ENCODE results near the gene CTDSPL.
"Not testable (repeated sequence)": the region's sequence is repeated elsewhere in the genome, so short reads cannot be mapped to it uniquely, and the experiment has no call there.

The CTDSPL gene

DNA sequence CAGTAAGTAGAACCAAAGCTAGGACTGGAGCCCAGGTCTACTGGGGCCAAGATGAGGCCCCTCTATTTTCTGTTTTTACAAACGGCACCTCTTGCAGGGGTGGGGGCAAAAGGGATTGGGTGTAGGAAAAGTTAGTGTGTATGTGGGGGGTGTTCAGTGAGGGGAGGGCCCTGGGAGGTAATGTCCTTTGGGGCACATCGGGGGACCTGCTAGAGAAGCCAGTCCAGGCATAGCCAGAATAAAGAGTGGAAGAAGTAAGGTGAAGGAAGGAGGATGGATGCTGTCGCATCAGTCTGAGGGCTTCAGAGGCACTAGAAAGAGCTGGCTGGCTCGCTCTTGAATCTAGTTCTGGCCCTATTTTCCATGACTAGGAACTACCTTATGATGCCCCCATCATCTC lies 165.2 kb downstream of the CTDSPL start:
- no peak for FAIRE-seq

DNA sequence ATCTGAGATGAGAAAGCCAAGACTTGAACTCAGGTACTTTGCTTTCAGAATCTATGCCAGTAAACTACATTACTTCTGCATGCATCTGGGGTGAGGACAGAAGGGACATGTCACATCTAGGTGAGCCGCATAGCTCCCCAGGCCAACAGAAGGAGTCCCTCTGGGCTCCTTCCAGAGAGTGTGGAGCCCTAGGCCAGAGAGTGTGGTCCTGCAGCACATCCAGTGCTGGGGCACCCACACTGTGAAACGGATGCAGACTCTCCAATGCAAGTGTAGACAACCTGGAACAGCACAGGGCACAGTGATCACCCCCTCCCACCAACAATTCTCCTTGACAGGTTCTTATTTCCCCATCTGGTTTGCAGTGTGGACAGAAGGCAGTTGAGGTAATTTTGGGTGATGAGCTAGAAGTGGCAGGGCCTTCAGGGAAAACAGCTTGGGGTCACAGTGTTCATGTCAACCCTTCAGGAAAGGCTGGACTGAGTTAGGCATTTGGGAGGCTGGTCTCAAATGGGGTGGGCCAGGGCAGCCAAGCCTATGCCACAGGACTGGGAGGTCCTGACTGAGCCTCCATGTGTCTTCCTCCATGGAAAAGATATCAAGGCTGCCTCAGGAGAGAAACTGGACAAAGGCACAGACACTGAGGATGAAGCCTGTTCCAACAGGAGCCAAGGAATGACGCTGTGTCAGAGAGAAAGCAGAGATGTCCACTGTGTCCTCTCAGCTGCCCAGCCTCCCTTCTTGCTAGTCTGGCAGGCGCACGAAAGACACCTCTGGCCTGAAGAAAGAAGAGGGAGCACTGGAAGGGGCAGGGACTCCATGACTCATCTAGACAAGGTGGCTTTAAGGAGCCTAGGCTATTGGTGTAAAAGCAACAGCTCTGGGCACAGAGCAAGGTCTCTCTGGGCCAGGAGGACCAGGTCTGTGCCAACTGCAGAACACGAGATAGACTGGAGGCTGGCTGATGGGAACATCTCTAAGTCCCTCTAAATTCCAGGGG lies 166.1 kb downstream of the CTDSPL start:
- FAIRE-seq = no peak

DNA sequence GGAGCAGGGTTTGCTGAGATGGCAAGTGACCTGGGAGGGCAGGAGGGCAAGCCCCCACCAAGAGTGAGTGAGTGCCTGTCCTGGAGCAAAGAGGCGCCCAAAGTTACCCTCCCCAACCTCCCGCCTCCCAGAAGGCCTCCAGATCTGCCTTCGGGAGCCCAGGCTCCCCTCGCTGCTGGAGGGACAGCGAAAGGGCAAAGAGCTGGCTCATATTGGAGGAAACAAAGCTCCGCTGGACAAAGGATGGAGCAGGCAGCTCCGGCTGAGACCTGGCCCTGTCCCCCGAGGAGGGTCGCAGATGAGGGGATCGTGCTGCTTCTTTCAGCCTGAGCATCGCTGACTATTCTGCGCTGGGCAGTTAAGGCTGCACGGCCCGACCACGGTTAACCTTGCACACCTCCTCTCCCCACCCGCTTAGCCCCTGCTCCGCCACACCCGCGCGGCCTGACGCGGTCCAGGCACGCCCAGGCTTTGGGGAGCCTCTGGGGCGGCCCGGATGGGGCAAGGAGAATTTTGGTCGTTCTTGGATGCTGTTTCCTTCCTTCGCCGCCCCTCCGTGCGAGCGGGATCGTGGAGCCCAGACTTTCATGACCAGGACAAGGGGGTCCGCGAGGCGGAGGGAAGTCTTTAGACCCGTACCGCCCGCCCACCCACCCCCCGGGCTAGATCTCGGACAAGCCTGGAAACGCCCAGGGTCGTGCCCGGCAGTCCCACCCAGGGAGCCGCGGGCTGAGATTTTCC lies 167.1 kb downstream of the CTDSPL start:
- FAIRE-seq = no peak

DNA sequence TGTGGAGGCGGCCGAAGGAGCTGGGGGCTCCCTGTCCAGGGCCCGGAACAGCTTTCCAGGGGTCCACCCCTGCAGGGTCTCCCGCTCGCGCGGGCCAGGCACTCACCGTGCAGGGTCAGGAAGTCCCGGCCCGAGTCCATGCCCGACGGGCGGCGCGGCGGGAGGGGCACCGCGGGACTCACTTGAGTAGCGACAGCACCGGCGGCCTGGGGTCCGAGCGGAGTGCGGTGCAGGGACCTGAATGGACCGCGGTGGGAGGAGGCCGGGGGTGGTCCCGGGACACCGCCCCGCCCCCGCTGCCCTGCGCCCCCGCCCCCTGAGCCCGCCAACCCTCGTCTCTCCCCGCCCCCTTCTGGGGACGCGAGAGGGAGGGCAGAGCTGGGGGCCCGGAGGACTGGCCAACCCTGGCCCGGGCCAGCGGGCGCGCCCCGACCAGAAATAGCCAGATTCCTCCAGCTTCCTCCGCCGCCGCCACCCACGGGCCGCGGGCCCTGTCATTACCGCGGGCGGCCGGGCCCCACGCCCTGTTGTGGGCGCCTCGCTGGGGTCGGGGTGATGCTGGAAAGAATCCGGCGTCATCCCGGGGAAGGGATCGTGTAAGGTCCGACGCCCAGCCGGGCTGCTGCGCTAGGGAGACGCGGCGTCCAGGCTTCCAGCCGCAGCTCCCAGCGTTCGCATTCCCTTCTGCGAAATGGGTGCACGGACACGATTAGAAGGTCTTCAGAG lies 167.9 kb downstream of the CTDSPL start, which contains the start of gene PLCD1:
Gene PLCD1 (minus strand): TSS at position 243 of the 726 bp plus-strand sequence. CDS start 103 bp downstream, at position 140.
- no peak for FAIRE-seq

DNA sequence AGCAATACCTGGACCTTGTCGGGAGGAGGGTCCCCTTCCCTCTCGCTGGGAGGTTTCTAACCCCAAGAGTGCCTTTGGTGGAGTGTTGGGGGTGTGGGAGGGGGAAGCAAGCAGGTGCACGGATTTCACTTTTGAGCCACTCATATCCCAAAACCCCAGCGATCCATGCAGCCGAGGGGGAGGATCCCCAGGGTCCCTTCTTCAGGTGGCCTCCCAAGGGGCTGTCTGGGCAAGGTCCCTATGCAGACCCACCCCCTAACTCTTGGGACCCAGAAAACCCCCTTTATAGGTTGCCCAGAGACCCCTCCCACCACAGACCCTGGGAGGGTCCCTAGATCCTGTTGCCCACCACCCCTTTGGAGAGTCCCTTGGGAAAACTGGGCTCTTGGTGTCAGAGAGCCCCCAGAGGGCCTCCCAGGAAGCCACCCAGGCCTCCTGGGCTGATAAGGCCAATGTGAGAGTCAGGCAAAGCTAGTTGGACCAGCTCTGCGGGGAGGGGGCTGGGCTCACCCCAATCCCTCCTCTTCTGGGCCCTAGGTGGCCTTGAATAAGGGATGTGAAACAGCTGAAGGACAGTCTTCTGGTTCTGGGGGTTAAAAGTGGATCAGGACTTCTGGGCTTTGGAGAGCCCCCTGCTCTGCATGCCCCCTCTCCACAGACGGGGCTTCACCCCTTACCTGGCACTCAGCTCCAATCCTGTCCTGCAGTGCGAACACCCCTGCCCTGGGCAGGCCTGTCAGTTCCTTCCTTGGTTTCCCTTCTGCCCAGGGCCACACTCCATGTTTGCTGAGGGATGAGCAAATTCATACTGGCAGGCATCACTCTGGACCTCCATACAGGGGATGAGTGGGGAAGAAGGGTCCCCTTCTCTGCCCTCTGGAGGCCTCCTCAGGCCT lies 168.7 kb downstream of the CTDSPL start:
- FAIRE-seq = no peak

DNA sequence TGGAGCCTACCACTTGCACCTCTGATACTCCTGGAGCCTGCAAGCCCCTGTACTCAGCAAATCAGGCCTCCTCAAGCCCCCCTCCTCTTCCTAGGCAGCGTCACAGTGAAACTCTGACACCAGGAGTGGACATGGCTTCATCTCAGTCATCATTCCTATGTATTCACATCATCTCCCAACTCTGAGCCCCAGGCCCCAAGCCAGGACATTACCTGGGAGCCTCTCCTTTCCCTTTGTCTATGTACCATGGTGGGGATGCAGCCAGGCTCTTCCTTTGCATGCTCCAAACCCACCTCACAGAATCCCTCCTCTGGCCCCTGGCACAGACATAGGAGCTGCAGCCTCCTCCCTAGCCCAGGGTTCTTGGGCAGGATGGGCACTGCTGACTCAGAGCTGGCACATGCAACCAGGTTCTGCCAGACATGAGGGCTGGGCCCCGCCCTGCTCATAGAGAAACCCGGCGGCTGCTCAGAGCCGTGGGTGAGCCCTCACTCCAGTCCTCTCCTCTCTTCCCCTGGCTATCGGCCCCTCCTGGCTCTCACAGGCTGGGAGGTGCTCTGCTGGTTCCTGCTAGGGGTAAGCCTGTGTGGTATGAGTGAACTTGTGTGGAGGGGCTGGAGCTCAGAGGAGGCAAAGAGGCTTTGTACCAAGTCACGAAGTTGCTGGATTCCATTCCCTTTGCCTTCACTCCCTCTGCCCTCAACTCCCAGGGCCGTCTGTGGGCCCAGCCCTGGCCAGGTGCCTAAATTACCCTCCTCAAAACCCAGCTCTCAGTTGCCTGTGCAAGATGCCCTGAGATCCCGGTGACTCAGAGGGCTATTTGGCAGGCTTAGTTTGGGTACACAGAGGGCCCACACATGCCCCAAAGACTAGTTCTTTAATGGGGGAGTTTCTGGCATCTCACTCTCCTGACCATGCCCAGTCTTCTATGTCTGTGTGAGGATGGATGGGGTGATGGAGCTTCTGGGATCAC lies 169.6 kb downstream of the CTDSPL start:
- no peak for FAIRE-seq

DNA sequence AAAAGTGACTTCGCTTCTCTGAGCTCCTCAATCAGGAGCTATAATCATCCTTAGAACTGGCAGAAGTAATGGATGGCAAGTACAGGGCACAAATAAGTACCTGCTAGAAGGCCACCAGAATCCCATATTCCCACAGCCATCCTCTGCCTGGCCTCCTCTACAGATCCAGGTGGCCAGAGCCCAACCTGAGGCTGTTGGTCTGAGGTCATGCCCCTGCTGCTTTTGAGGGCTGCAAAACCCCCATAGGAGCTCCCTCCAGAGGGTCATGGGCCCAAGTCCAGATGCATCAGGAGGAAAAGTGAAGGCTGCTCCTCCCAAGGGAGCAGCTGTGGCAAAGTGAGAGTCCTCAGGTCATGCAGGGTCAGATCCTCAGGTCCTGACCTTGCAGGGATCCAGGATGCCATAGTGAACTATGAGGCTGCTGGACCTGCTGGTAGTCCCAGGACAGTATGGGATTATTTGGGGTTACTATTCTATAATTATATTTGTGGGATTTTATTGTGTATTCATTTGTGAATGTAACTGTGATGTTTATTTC lies 170.7 kb downstream of the CTDSPL start:
- FAIRE-seq = no peak

DNA sequence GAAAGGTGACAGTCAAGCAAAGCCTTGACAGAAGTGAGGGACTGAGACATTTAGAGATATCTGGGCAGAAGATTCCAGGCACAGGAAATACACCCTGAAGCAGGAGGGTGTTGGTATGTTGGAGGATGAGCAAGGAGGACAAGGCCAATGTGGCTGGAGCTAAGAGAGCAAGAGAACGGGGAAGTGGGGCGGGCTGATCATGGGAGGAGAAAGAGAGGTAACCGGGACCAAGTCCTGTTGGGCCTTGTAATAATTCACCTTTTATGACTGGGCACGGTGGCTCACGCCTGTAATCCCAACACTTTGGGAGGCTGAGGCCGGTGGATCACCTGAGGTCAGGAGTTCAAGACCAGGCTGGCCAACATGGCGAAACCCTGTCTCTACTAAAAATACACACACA lies 171.9 kb downstream of the CTDSPL start:
- not testable (repeated sequence) for FAIRE-seq

All from endometrium (tissue), 2 donors.